ENCODE results near the gene DLGAP1.
"Not testable (repeated sequence)": the region's sequence is repeated elsewhere in the genome, so short reads cannot be mapped to it uniquely, and the experiment has no call there.

- not testable (repeated sequence) for TF ChIP-seq CTCF (IDR thresholded peaks at IDR 0.05); ZFX (IDR thresholded peaks at IDR 0.05; ENCODE audit: borderline replicate concordance)
These were observed 848.2 kb downstream of the DLGAP1 start for GRCh38 chr18:3606863-3607262.
